GDM1 (cell line): Measurements from ENCODE around the gene ARHGEF37.

Experiments used
- DNase-seq: peaks from one replicate; lab custom pipeline; 2025; lab: John Stamatoyannopoulos, UW

The ARHGEF37 gene

GRCh38 chr5:149603920-149604319 is 22.6 kb downstream of the ARHGEF37 start:
- no peak for DNase-seq

GRCh38 chr5:149604321-149604720 is 23.0 kb downstream of the ARHGEF37 start:
- no peak for DNase-seq

- DNase-seq = no peak
Measured at GRCh38 chr5:149605354-149605997, 24.2 kb downstream of the ARHGEF37 start.

GRCh38 chr5:149605998-149606724 is 24.9 kb downstream of the ARHGEF37 start:
- DNase-seq = no peak

- DNase-seq = no peak
Measured at GRCh38 chr5:149608936-149609545, 27.7 kb downstream of the ARHGEF37 start.

GRCh38 chr5:149609640-149610219 is 28.4 kb downstream of the ARHGEF37 start:
- DNase-seq = no peak

GRCh38 chr5:149610589-149611255 is 29.4 kb downstream of the ARHGEF37 start:
- DNase-seq = no peak

- no peak for DNase-seq
Measured at GRCh38 chr5:149611326-149611725, 30.0 kb downstream of the ARHGEF37 start.

GRCh38 chr5:149614034-149614907 is 33.0 kb downstream of the ARHGEF37 start:
- no peak for DNase-seq

GRCh38 chr5:149615976-149616375 is 34.7 kb downstream of the ARHGEF37 start:
- no peak for DNase-seq

GRCh38 chr5:149616727-149617285 is 35.5 kb downstream of the ARHGEF37 start:
- no peak for DNase-seq

GRCh38 chr5:149617760-149618306 is 36.5 kb downstream of the ARHGEF37 start:
- DNase-seq = no peak

GRCh38 chr5:149618581-149619248 is 37.4 kb downstream of the ARHGEF37 start:
- DNase-seq = peak; percentile 42

GRCh38 chr5:149621415-149622098 is 40.3 kb downstream of the ARHGEF37 start:
- no peak for DNase-seq

- no peak for DNase-seq
Measured at GRCh38 chr5:149622466-149622865, 41.2 kb downstream of the ARHGEF37 start.

- no peak for DNase-seq
Measured at GRCh38 chr5:149623473-149623872, 42.2 kb downstream of the ARHGEF37 start.

GRCh38 chr5:149627070-149627469 is 45.8 kb downstream of the ARHGEF37 start:
- no peak for DNase-seq

- DNase-seq = no peak
Measured at GRCh38 chr5:149628221-149628620, 46.9 kb downstream of the ARHGEF37 start.

- DNase-seq = no peak
Measured at GRCh38 chr5:149628846-149629388, 47.6 kb downstream of the ARHGEF37 start.
